PC-9 (cell line): Measurements from ENCODE around the gene SLC27A4. TPM values are rescaled to one million over a fixed set of nuclear protein-coding genes. Genes with fewer than 3 reads are reported as not detected.

Experiments used
- BruUV-seq: library from RNA; stranded (reverse); fragments of 400-500 nt; replicated peaks from 2 replicates; lab custom pipeline; 2021; lab: Mats Ljungman, UMichigan
- CTCF ChIA-PET: fragments of 300-600 bp; sonication (Branson Sonifier 250); formaldehyde crosslinking; loops from one replicate; lab custom pipeline; 2022; ENCODE audit warnings: antibody characterized with exemption; lab: Charles Lee
- POLR2A ChIA-PET: fragments of 300-600 bp; sonication (Branson Sonifier 250); formaldehyde crosslinking; loops from one replicate; lab custom pipeline; 2022; ENCODE audit warnings: antibody characterized with exemption; ENCODE audit not compliant: unreplicated experiment; lab: Charles Lee
- DNase-seq, 2 experiments: peaks; one replicate each; pipeline versions ENCODE4 v3.0.0 to v3.0.0-alpha.2; 2015 to 2022; ENCODE audit warnings: mixed read lengths in 1 of 2
- H2AFZ ChIP-seq: fragments of 200-600 bp; sonication (generic); 2 replicates; pipeline ENCODE4 v1.8.1; 2017; ENCODE audit warnings: antibody characterized with exemption
- H3F3A ChIP-seq: fragments of 200-600 bp; sonication (generic); 2 replicates; pipeline ENCODE4 v1.8.1; 2017; ENCODE audit warnings: antibody characterized with exemption, mild to moderate bottlenecking, low read depth; ENCODE audit not compliant: insufficient read depth
- H3K27ac ChIP-seq: fragments of 200-600 bp; sonication (generic); 2 replicates; pipeline ENCODE4 v1.6.1; 2016; ENCODE audit warnings: mixed run types
- H3K27me3 ChIP-seq: fragments of 200-600 bp; sonication (generic); 2 replicates; pipeline ENCODE4 v1.6.1; 2016; ENCODE audit warnings: low read depth, mixed run types; ENCODE audit not compliant: insufficient read depth
- H3K36me3 ChIP-seq: fragments of 200-600 bp; sonication (generic); 2 replicates; pipeline ENCODE4 v1.6.1; 2016; ENCODE audit warnings: low read depth, mixed run types
- H3K4me1 ChIP-seq: fragments of 200-600 bp; sonication (generic); replicated peaks from 2 replicates; pipeline ENCODE4 v1.6.1; 2016; ENCODE audit warnings: mixed run types; ENCODE audit not compliant: insufficient read depth
- H3K4me2 ChIP-seq: fragments of 200-600 bp; sonication (generic); 2 replicates; pipeline ENCODE4 v1.6.1; 2017; ENCODE audit warnings: mixed run types
- H3K4me3 ChIP-seq: fragments of 200-600 bp; sonication (generic); 2 replicates; pipeline ENCODE4 v1.6.1; 2016; ENCODE audit warnings: mixed run types
- H3K79me2 ChIP-seq: fragments of 200-600 bp; sonication (generic); 2 replicates; pipeline ENCODE4 v1.6.1; 2017; ENCODE audit warnings: low read depth, mixed run types
- H3K9me2 ChIP-seq: fragments of 200-600 bp; sonication (generic); 2 replicates; pipeline ENCODE4 v1.8.1; 2017; ENCODE audit warnings: mild to moderate bottlenecking; ENCODE audit not compliant: insufficient read depth
- H3K9me3 ChIP-seq: fragments of 200-600 bp; sonication (generic); 2 replicates; pipeline ENCODE4 v1.8.1; 2016; ENCODE audit warnings: low read depth; ENCODE audit not compliant: insufficient read depth
- H4K20me1 ChIP-seq: fragments of 200-600 bp; sonication (generic); 2 replicates; pipeline ENCODE4 v1.8.1; 2017; ENCODE audit not compliant: insufficient read depth
- EZH2 ChIP-seq: fragments of 200-600 bp; sonication (generic); IDR thresholded peaks from 2 replicates; pipeline ENCODE4 v1.8.0; 2017; ENCODE audit warnings: antibody characterized with exemption, low read depth
- intact Hi-C: fragments of 100-400 bp; cut with micrococcal nuclease; formaldehyde crosslinking; loops from one replicate; pipeline ENCODE4 v1.10.0; 2022; ENCODE audit not compliant: unreplicated experiment
- total RNA-seq: library from RNA; stranded (reverse); gene quantifications from 2 replicates; pipeline ENCODE4 v1.2.3, GENCODE V29; 2021
- TF ChIP-seq, protein P1 (sequence below): fragments of 200-600 bp; sonication (generic); conservative IDR thresholded peaks from 2 replicates; pipeline ENCODE4 v1.6.1; 2017; ENCODE audit warnings: mixed run types, antibody characterized with exemption, mild to moderate bottlenecking, moderate library complexity

Gene SLC27A4
- total RNA-seq, 1 experiment from 2014 or later: 30.4 TPM

DNA sequence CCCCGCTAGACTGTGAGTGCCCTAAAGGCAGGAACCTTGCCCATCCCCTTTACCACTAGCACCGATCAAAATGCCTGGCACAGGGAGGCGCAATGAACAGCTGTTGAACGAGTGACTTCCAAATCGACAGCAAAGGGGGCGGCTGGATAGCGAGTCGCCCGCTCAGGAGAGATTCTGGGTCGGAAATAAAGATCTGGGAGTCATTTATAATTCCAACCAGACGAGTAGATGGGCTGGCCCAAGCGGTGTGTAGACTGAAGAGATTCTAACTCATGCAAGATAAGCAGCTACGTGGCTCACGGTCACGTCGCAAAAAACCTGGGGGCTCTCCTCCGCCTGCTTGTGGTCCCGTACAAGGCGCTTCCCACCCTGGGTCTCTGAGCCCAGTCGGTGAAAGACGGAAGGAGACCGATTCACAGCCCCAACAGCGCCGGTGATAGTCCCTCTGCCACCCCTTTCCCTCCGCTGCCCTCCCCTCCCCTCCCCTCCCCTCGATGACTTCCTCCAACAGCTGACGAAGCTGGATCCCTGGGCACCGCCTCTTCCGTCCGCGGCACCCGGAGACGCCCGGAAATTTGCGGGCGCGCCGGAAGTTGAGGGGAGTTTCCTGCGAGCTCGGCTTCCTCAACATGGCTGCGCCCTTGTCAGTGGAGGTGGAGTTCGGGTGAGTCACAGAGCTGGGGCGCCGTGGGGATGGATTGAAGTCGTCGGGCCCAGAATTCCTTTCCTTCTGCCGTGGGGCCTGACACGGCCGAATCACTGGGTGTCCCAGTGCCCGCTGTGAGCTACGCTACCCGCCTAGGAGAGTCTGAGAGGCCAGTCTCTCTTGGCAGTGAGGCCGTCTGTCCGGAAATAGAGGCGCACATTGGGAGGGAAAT is 30.7 kb downstream of the SLC27A4 start, which contains the start of gene URM1:
TSS of gene URM1 (plus strand) at position 623 of the 878 bp plus-strand sequence. CDS start at position 630, 7 bp downstream.
- Histone ChIP-seq H3F3A (peaks cover 21% of the 10 kb centered on the region), H3K4me3 (peak within 1 kb of the TSS; percentile 66), H3K9me2 (no peaks in the 10 kb centered on the region), H3K4me2 (peak within 1 kb of the TSS; percentile 96), H2AFZ (peak within 1 kb of the TSS; percentile 96), H3K4me1 (peaks cover 18% of the 10 kb centered on the region; the same call in 1 of the 2 replicates), H4K20me1 (no peaks in the 10 kb centered on the region), H3K9me3 (no peaks in the 10 kb centered on the region), H3K36me3 (no peaks in the 10 kb centered on the region; the same call in 1 of the 2 replicates), H3K27ac (peak within 1 kb of the TSS; percentile 54), H3K27me3 (no peaks in the 10 kb centered on the region), H3K79me2 (peaks cover 41% of the 10 kb centered on the region)
- DNase-seq: peak; percentile 97
- TF ChIP-seq EZH2: no peak
- TF ChIP-seq, protein P1, sequence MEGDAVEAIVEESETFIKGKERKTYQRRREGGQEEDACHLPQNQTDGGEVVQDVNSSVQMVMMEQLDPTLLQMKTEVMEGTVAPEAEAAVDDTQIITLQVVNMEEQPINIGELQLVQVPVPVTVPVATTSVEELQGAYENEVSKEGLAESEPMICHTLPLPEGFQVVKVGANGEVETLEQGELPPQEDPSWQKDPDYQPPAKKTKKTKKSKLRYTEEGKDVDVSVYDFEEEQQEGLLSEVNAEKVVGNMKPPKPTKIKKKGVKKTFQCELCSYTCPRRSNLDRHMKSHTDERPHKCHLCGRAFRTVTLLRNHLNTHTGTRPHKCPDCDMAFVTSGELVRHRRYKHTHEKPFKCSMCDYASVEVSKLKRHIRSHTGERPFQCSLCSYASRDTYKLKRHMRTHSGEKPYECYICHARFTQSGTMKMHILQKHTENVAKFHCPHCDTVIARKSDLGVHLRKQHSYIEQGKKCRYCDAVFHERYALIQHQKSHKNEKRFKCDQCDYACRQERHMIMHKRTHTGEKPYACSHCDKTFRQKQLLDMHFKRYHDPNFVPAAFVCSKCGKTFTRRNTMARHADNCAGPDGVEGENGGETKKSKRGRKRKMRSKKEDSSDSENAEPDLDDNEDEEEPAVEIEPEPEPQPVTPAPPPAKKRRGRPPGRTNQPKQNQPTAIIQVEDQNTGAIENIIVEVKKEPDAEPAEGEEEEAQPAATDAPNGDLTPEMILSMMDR: no peak
- intact Hi-C loops: loop anchor here (2.0 to 5.0 kb wide), 2 partner anchors 50 to 741 kb away; partner anchors contain the start of genes CERCAM, CRAT and PTPA
- CTCF ChIA-PET: interaction anchor here (0.5 to 1.3 kb wide), 7 partner anchors 9 to 418 kb away, joined by 3 to 6 read pairs (median 3); no protein-coding TSS in a partner anchor
- BruUV-seq: TSS peak; percentile 96
- POLR2A ChIA-PET: interaction anchor here (0.5 to 1.3 kb wide), 8 partner anchors 50 to 798 kb away, joined by 3 to 7 read pairs (median 3); partner anchors contain the start of genes CERCAM, GOLGA2, PHYHD1 and SWI5

DNA sequence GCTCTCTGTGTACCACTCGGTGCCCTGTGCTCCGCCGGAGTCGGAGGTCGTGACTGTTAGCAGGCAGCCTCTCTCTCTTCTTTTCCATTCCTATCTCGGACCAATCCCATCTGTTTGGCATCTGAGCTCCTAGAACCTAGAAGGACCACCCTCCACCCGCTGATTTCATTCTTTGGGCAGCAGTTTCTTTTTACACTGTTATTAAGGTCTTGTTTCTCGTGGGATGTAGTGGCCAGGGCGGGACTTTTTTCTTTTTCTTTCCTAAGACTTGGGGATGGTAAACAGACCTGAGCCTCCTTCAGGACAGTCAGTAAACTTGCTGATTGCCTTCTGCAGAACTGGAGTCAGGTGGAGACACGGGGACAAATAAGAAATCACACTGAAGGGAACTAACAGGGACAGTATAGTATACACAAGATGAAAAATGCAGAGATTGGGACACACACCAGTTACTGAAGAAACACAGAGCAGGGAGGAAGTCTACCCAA is 31.3 kb downstream of the SLC27A4 start:
- Histone ChIP-seq H3K27ac (peak overlapping the region; percentile 54), H3K36me3 (no peaks in the 10 kb centered on the region; the same call in 1 of the 2 replicates), H3K9me3 (no peaks in the 10 kb centered on the region), H3K27me3 (no peaks in the 10 kb centered on the region), H3K9me2 (no peaks in the 10 kb centered on the region), H3F3A (peaks cover 21% of the 10 kb centered on the region), H3K4me1 (peaks cover 18% of the 10 kb centered on the region; the same call in 1 of the 2 replicates), H4K20me1 (no peaks in the 10 kb centered on the region), H3K4me3 (peak overlapping the region; percentile 66), H3K79me2 (peaks cover 45% of the 10 kb centered on the region), H2AFZ (peak overlapping the region; percentile 90), H3K4me2 (peak overlapping the region; percentile 91)
- TF ChIP-seq, protein P1: 0 out of 2 replicates have a peak, but pooled peaks have one; percentile 14
- TF ChIP-seq EZH2: no peak
- no peak for DNase-seq
- POLR2A ChIA-PET: interaction anchor here (0.6 kb wide), 3 partner anchors 49 to 799 kb away, joined by 3 to 7 read pairs (median 3); partner anchors contain the start of gene CERCAM
- BruUV-seq: TSS peak; percentile 74
- CTCF ChIA-PET: interaction anchor here (0.6 to 1.3 kb wide), 2 partner anchors 77 to 418 kb away, joined by 3 read pairs; no protein-coding TSS in a partner anchor
- intact Hi-C loops: loop anchor here (2.0 to 5.0 kb wide), 2 partner anchors 49 to 741 kb away; partner anchors contain the start of genes CERCAM, CRAT and PTPA

DNA sequence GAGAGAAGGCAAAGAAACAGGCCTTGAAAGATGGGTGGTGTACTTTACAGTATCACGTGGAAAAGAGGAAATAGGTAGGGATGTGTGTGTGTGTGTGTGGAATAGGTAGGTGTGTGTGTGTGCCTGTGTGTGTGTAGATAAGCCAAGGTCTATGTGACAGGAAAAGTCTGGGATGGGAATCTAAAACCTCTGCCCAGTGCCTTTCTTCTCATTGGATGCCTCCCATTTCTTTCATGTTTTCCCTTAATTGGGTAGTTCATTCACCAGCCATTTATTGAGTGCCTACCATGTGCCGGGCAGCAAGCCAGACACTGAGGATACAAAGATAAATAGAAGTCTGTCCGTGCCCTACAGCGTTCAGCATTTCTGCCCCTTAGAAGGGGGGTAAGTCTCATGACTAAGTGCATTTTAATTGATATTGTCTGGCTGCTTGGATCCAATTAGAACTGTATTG is 31.9 kb downstream of the SLC27A4 start:
- H3F3A ChIP-seq: peaks cover 21% of the 10 kb centered on the region
- no peaks in the 10 kb centered on the region for H3K9me3 ChIP-seq
- peaks cover 50% of the 10 kb centered on the region for H3K79me2 ChIP-seq
- H3K9me2 ChIP-seq: no peaks in the 10 kb centered on the region
- TF ChIP-seq, protein P1: no peak
- TF ChIP-seq EZH2: no peak
- DNase-seq: no peak
- no peak overlapping the region for H2AFZ ChIP-seq
- H3K27ac ChIP-seq: 0 out of 2 replicates have a peak overlapping the region, but pooled peaks have one; percentile 54
- no peaks in the 10 kb centered on the region; the same call in 1 of the 2 replicates for H3K36me3 ChIP-seq
- peaks cover 18% of the 10 kb centered on the region; the same call in 1 of the 2 replicates for H3K4me1 ChIP-seq
- BruUV-seq: no TSS peak
- no peaks in the 10 kb centered on the region for H3K27me3 ChIP-seq
- CTCF ChIA-PET: interaction anchor here (1.3 kb wide), 1 partner anchor 77 kb away, joined by 3 read pairs; no protein-coding TSS in a partner anchor
- POLR2A ChIA-PET: no interaction called here
- intact Hi-C loops: loop anchor here (5.0 kb wide), 1 partner anchor 740 kb away; the partner anchor contains the start of genes CRAT and PTPA
- peak overlapping the region; percentile 91 for H3K4me2 ChIP-seq
- H3K4me3 ChIP-seq: peak overlapping the region; percentile 66
- H4K20me1 ChIP-seq: no peaks in the 10 kb centered on the region; the same call in 1 of the 2 replicates
